GM18870 (cell line): ENCODE results near the gene ALLC.

Source experiments
- ATAC-seq: cut with Tn5 transposase; IDR thresholded peaks from one replicate; pipeline ENCODE4 v1.9.1; 2021; ENCODE audit warnings: moderate library complexity; ENCODE audit not compliant: unreplicated experiment

Gene ALLC

DNA sequence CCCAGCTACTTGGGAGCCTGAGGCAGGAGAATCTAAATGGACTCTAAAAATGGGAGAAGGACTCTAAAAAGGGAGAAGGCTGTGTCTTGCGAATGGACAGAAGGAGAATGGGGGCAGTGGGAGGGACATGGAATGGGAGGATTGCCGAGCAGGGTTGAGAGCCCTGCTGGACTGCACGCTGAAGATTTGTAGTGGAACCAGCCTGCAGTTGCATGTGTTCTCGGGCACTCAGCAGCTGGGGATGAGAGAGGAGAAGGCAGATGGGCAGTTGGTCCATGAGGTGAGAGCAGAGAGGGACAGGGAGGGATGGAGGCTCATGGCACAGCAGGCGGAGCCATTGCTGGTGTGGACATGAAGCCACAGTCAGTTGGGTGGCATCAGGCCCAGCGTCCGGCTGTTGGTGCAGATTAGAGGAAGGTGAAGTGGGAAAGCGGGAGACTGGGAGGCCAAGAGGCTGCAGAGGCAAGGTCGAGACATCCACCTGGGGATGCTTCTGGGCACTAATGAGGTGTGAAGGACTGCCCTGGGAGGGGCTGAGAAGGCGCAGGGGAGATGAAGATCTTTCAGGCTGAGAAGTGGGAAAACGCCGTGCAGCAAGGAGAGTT is 86.1 kb downstream of the ALLC start:
- ATAC-seq, result no peak

DNA sequence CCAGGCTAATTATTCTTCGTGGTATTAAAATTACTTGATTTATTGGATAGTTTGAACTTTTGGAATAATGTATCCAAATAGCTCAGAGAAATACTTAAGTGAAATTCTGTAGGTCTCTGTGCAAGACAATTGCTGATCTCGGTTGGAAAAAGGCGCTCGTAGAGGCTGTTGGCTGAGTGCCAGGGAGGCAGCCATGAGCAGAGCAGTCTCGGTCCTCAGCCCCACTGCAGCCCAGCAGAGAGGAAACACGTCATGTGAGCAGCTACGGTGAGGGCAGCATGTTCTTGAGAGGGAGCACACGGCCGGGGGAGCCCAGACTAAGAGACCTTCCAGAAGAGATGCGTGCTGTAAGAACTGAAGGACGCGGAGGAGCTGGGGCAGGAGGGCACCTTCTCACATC is 87.9 kb downstream of the ALLC start:
- ATAC-seq, result no peak

DNA sequence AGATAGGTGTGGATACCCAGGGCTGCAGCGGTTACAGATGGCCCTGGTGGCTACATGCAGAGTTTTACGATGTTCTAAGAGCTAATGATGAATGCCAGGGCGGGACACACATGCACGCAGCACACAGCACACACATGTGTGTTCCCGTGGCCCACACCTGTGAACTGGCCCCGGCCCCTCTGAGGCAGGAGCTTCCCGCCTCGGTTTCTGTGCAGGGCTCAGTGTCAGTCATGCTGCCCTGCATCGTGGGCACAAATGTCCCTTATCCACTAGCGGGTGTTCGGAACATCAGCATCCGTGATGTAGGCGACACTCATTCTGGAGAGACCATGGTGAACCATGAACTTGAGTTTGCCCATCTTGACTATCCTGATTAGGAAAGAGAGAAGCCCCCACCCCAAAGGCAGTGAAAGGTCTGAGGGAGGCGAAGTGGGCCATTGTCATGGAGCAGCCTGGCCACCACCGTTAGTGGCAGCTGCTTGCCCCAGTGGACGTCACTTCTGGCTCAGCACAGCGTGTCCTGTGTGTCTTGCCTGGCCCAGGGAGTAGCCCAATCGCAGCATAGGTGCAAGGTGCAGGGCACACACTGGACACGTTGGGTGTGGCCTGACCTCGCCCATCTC is 89.1 kb downstream of the ALLC start:
- no peak for ATAC-seq

DNA sequence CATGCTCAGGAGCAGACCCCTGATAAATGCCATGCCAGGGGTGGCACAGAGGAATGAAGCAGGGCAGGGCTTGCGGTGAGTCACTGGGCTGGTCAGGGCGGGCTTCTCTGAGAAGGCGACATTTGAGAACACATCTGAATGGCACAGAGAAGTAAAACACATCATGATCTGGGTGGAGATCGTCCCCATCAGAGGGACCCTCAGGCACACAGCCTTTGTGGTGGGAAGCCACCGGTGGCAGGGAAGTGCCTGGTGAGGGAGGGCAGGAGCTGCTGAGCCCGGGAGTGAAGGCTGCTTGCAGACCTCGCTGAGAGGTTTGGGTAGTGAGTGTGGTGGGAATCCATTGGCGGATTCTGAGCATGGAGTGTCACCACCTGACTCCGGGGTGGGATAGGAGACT is 89.8 kb downstream of the ALLC start:
- no peak for ATAC-seq

DNA sequence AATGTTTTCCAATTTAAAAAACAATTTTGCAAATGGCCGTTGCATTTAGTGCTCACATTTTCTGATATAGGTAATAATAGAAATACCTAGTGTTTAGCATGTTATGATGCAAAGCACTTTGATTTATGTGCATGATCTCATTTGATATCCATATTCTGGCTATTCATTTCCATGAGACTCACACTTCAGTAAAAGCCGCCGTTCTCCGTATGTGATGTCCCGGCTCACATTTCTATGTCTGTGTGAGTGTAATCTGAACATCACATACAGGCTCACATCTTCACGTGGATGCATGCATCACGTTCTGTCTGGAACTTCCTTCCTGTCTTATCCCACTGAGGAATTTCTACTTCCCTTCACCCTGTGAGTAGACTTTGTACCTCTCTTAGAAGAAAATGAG is 91.2 kb downstream of the ALLC start:
- ATAC-seq, result no peak

DNA sequence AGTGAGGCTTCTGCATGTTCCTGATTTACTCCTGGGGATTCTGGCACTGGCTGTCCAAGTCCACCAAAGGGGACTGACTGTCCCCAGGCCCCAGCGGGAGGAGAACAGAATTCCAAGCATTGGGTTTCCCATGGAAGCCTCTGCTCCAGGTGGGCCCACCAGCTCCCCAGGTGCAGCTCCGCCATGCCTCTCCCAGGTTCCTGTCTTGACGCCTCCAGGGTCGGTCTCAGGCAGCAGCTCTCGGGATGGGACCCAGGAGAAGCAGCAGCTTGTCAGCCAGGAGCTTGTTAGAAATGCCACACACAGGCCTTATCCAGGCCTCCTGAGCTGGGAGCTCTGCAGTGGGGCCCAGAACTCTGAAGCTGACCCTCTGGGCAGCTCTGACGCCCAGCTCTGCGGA is 93.3 kb downstream of the ALLC start:
- ATAC-seq, result no peak

DNA sequence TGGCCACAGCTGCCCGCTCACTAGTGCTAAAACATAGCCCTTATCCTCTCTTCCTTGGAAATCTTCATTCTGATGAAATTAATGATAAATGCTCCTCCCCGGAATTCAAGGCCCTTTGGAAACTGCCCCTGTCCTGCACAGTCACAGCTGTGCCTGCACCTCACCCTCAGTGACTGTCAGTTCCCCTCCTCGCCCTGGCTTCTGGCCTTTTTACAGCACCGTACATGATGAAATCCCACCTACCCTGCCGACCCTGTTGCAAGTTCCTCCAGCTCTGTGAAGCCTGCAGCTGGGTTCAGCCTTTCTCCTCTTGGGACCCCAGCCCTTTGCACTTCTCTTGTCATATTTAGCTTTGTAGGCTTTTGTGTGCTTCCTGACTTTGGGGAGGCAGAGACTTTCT is 93.8 kb downstream of the ALLC start:
- ATAC-seq, result no peak
